Muscle of leg (tissue), 11 donors: Measurements from ENCODE around the gene SRSF1. TPM values are rescaled to one million over a fixed set of nuclear protein-coding genes. Genes with fewer than 3 reads are reported as not detected.
"Not testable (repeated sequence)": the region's sequence is repeated elsewhere in the genome, so short reads cannot be mapped to it uniquely, and the experiment has no call there.

ENCODE experiments used
- DNase-seq: peaks from one replicate; pipeline ENCODE4 v3.0.0; 2013
- H3K27ac ChIP-seq: one replicate; pipeline ENCODE4 v1.5.1; 2013; ENCODE audit warnings: mild to moderate bottlenecking, low read length, control low read depth
- H3K27me3 ChIP-seq: one replicate; pipeline ENCODE4 v1.6.1; 2013; ENCODE audit warnings: low read length; ENCODE audit not compliant: control insufficient read depth, insufficient read depth
- H3K36me3 ChIP-seq: one replicate; pipeline ENCODE4 v1.6.1; 2013; ENCODE audit warnings: low read length; ENCODE audit not compliant: control insufficient read depth, insufficient read depth
- H3K4me1 ChIP-seq: one replicate; pipeline ENCODE4 v1.6.1; 2013; ENCODE audit warnings: low read length; ENCODE audit not compliant: control insufficient read depth, insufficient read depth
- H3K4me3 ChIP-seq: one replicate; pipeline ENCODE4 v1.5.1; 2013; ENCODE audit warnings: low read length, control low read depth
- H3K9me3 ChIP-seq: replicated peaks from 2 replicates; pipeline ENCODE4 v1.6.1; 2013; ENCODE audit warnings: low read depth, low read length; ENCODE audit not compliant: control insufficient read depth
- WGBS: methylation state at CpG from one replicate; pipeline ENCODE4 v1.1.5; 2013; ENCODE audit warnings: missing lambda C conversion rate; ENCODE audit not compliant: insufficient coverage; 5-methylcytosine and 5-hydroxymethylcytosine counted together
- polyA plus RNA-seq, 8 donors: library from polyadenylated mRNA; unstranded; fragments of 120-200 nt; gene quantifications; one replicate each; pipeline versions ENCODE4 v1.2.1 to v1.2.3, GENCODE V29; 2013; ENCODE audit warnings: inconsistent platforms in 1 of 8, low replicate concordance in 1 of 8; ENCODE audit not compliant: insufficient read length in 8 of 8, insufficient read depth in 1 of 8
- total RNA-seq: library from RNA; stranded (reverse); fragments of 120-200 nt; gene quantifications from one replicate; pipeline ENCODE4 v1.2.4, GENCODE V29; 2013

Gene SRSF1
- total and polyA plus RNA-seq, 9 donors = 161 to 241 (median 192) TPM

DNA sequence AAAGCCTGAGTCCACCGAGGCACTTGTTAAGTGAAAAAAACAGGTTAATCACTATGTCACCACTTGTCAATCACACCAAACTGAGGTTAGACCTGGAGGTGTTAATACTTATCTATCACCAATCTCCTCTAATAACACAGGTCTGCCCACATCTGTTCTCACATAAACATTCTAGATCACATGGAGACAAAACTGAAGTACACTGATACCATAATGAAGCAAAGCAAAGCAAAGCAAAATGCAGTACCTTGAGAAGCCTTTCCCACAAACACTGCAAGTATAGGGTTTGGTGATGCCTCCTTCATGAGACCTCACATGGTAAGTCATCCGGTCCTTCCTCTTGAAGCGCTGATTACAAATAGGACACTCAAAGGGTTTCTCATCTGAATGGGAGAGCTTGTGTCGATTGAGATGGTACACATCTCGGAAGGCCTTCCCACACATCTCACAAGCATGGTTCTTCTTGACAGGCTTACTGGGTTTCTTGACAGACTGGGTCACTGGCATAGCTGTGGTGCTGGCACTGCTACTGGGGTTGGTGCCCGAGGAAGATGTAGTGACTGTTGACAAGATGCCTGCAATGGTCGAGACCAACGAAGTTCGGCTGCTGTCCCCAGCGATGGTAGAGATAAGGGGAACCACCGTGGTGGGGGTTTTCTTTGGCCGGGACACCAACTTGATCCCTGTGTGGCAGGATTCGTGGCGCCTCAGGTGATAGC, 24.4 kb downstream of the SRSF1 start:
- WGBS = 78% methylated on average over 7 of the region's 14 CpGs
- no peaks in the 10 kb centered on the region for H3K27me3 ChIP-seq
- H3K27ac ChIP-seq = no peak overlapping the region
- H3K9me3 ChIP-seq = no peaks in the 10 kb centered on the region
- H3K4me1 ChIP-seq = peaks cover 13% of the 10 kb centered on the region
- H3K36me3 ChIP-seq = peaks cover 25% of the 10 kb centered on the region
- DNase-seq = no peak
- no peak overlapping the region for H3K4me3 ChIP-seq

- H3K27ac ChIP-seq = no peak overlapping the region
- no peak for DNase-seq
- H3K9me3 ChIP-seq = no peaks in the 10 kb centered on the region
- no peak overlapping the region for H3K4me3 ChIP-seq
- WGBS = no CpG with 5 or more reads among the region's 4 CpGs
- peaks cover 40% of the 10 kb centered on the region for H3K36me3 ChIP-seq
- H3K27me3 ChIP-seq = no peaks in the 10 kb centered on the region
- H3K4me1 ChIP-seq = peaks cover 13% of the 10 kb centered on the region
Observed at GRCh38 chr17:57980522-57980921, 26.5 kb downstream of the SRSF1 start.

GRCh38 chr17:57979076-57979475, 28.0 kb downstream of the SRSF1 start:
- no peaks in the 10 kb centered on the region for H3K9me3 ChIP-seq
- no peak for DNase-seq
- peaks cover 51% of the 10 kb centered on the region for H3K36me3 ChIP-seq
- H3K4me1 ChIP-seq = peaks cover 8% of the 10 kb centered on the region
- no CpG with 5 or more reads among the region's 1 CpG for WGBS
- no peaks in the 10 kb centered on the region for H3K27me3 ChIP-seq
- H3K27ac ChIP-seq = no peak overlapping the region
- H3K4me3 ChIP-seq = no peak overlapping the region

- Histone ChIP-seq H3K4me1 (no peaks in the 10 kb centered on the region), H3K9me3 (no peaks in the 10 kb centered on the region), H3K36me3 (peaks cover 52% of the 10 kb centered on the region), H3K4me3 (no peak overlapping the region), H3K27ac (no peak overlapping the region), H3K27me3 (no peaks in the 10 kb centered on the region)
- no peak for DNase-seq
- WGBS = 100% methylated on average over 1 of the region's 3 CpGs
Observed at GRCh38 chr17:57976594-57976993, 30.5 kb downstream of the SRSF1 start.

DNA sequence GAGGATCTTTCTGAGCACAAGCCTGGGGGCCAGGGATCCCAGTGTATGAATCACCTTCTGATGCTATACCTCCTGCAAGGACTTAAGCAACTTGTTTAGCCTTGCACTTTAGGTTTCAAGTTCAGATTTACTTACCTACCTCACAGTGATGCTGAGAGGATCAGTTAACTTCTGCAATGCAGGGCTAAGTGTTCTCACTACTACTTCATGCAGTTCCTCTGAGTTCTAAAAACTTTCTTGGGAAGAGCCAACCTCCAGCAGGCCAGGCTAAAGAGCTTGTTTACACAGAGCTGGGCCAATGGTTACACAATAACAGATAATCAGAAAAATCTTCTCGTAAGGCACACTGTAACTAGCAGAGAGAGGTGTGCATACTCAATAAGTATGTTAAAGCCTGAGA, 32.0 kb downstream of the SRSF1 start:
- DNase-seq = no peak

DNA sequence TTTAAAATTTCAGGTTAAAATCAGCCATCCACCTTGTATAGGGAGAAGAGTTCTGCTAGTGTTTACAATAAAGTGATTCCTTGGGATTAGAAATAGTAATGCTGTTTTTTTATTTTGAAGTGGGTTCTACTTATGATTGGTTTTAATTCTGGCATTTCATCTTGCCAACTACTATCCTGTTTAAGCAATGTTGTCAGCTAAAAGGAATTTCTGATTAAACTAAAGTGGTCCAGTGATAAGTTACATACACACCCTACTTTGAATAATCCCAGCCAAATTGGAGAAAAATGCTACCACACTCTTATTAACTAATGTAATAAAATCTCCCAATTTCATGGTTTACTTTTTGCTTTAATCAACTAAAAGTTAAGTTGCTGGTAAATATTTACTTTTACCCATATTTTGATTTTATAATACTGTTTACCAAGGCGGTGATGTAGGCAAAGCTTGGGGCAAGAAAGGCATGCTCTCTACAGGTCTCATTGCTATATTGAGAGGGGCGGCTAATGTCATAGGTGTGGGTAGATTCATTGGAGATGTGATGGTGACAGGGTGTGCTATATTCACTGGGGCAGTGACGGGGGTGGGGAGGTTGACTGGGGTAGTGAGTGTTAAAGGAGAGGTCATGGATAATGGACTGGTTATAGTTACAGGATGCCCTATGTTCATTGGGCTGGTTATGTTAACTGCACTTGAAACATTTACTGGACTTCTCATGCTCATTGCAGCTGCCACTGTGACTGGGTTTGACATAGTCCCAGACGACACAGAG, 32.8 kb downstream of the SRSF1 start:
- H3K27ac ChIP-seq, H3K27me3 ChIP-seq, H3K4me3 ChIP-seq, DNase-seq, H3K9me3 ChIP-seq, H3K4me1 ChIP-seq: not testable (repeated sequence)
- 91% methylated on average over 3 of the region's 4 CpGs for WGBS
- H3K36me3 ChIP-seq = peaks cover 46% of the 10 kb centered on the region

More for the DNA sequence above, 32.0 kb downstream of the SRSF1 start:
- H3K4me1 ChIP-seq = no peaks in the 10 kb centered on the region
- peaks cover 49% of the 10 kb centered on the region for H3K36me3 ChIP-seq
- no peak overlapping the region for H3K27ac ChIP-seq
- WGBS = no CpG with 5 or more reads among the region's 1 CpG
- H3K9me3 ChIP-seq = no peaks in the 10 kb centered on the region
- no peaks in the 10 kb centered on the region for H3K27me3 ChIP-seq
- H3K4me3 ChIP-seq = no peak overlapping the region

GRCh38 chr17:57972151-57972550, 34.9 kb downstream of the SRSF1 start:
- Histone ChIP-seq H3K9me3 (no peaks in the 10 kb centered on the region), H3K27me3 (no peaks in the 10 kb centered on the region), H3K4me3 (no peak overlapping the region), H3K4me1 (no peaks in the 10 kb centered on the region), H3K27ac (no peak overlapping the region), H3K36me3 (peaks cover 33% of the 10 kb centered on the region)
- WGBS = no CpG with 5 or more reads among the region's 1 CpG
- no peak for DNase-seq

DNA sequence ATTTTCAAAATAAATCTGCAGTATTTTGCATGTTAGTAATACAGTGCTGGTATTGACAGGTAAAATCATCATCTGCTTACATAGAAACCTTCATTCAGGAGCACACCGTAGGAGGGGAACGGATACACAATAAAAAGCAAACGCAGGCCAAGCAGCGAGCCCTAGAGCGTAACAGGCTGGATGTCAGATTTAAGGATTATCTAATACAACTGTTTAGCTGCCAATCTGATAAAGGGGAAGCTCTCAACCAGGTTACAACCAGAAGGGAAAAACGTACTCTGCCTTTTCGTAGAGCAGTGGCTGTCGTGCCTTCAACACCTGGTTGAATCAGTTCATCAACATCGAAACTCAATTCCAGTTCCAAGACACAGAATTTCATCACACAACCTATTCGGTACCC, 35.5 kb downstream of the SRSF1 start:
- DNase-seq = no peak
- no peaks in the 10 kb centered on the region for H3K27me3 ChIP-seq
- peaks cover 28% of the 10 kb centered on the region for H3K36me3 ChIP-seq
- no peak overlapping the region for H3K4me3 ChIP-seq
- H3K4me1 ChIP-seq = no peaks in the 10 kb centered on the region
- 70% methylated on average over 6 of the region's 10 CpGs for WGBS
- no peak overlapping the region for H3K27ac ChIP-seq
- no peaks in the 10 kb centered on the region for H3K9me3 ChIP-seq

- DNase-seq = no peak
Observed at GRCh38 chr17:57970710-57971109, 36.3 kb downstream of the SRSF1 start.

GRCh38 chr17:57968456-57968855, 38.6 kb downstream of the SRSF1 start:
- Histone ChIP-seq H3K27ac (no peak overlapping the region), H3K4me3 (no peak overlapping the region), H3K36me3 (peaks cover 10% of the 10 kb centered on the region), H3K4me1 (no peaks in the 10 kb centered on the region), H3K27me3 (no peaks in the 10 kb centered on the region), H3K9me3 (no peaks in the 10 kb centered on the region)
- WGBS = no CpG with 5 or more reads among the region's 1 CpG
- DNase-seq = no peak

More at GRCh38 chr17:57970710-57971109, 36.3 kb downstream of the SRSF1 start:
- WGBS = 29% methylated on average over 1 of the region's 4 CpGs
- H3K4me1 ChIP-seq = no peaks in the 10 kb centered on the region
- no peak overlapping the region for H3K4me3 ChIP-seq
- peaks cover 23% of the 10 kb centered on the region for H3K36me3 ChIP-seq
- no peaks in the 10 kb centered on the region for H3K27me3 ChIP-seq
- H3K9me3 ChIP-seq = no peaks in the 10 kb centered on the region
- no peak overlapping the region for H3K27ac ChIP-seq
